IMR-90 (cell line): ENCODE results near the gene NFIA.

Source experiments
- CEBPB ChIP-seq: IDR thresholded peaks from 2 replicates; pipeline ENCODE4 v1.6.1; 2012; ENCODE audit warnings: low read depth, low read length, improper control_type of control experiment
- MXI1 ChIP-seq: IDR thresholded peaks from 2 replicates; pipeline ENCODE4 v1.6.1; 2012; ENCODE audit warnings: low read depth, mild to moderate bottlenecking, low read length, moderate library complexity, borderline replicate concordance
- POLR2A ChIP-seq: IDR thresholded peaks from 2 replicates; pipeline ENCODE4 v1.6.1; 2012; ENCODE audit warnings: mild to moderate bottlenecking, low read depth, low read length
- RCOR1 ChIP-seq: IDR thresholded peaks from 2 replicates; pipeline ENCODE4 v1.6.1; 2012; ENCODE audit warnings: mild to moderate bottlenecking, low read length, improper control_type of control experiment; ENCODE audit not compliant: insufficient replicate concordance
- RFX5 ChIP-seq: IDR thresholded peaks from 2 replicates; pipeline ENCODE4 v1.8.0; 2012; ENCODE audit warnings: low read depth, mild to moderate bottlenecking, low read length, moderate library complexity
- SMC3 ChIP-seq: fragments of 150-350 bp; IDR thresholded peaks from 2 replicates; pipeline ENCODE4 v1.6.1; 2016; ENCODE audit warnings: low read depth, mild to moderate bottlenecking, antibody characterized with exemption, low read length, moderate library complexity
- TF ChIP-seq, protein P1 (sequence below): conservative IDR thresholded peaks from 2 replicates; pipeline ENCODE4 v1.5.1; 2012; ENCODE audit warnings: mild to moderate bottlenecking, low read depth, low read length, improper control_type of control experiment
- TF ChIP-seq, protein P2 (sequence below): fragments of 150-350 bp; IDR thresholded peaks from 2 replicates; pipeline ENCODE4 v1.6.1; 2017; ENCODE audit warnings: mild to moderate bottlenecking, antibody characterized with exemption, low read length, low read depth

DNA sequence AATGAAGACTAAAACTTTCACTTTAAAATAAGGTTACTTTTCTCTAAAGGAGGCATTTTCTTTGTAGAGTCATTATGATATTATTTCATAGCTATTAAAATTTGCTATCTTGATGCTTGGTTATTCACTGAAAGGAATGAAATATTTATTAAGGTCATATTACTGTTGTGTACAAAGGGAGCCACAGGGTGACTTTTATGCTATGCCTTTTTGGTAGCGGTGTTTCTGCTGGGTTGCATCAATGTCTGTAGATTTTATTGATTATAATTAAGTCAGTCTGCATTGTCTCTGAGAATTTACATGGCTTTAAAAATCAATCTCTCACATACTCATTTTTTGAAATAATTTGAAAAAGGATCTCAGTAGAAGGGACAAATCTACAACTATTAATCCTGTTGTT is 84.9 kb downstream of the NFIA start:
- TF ChIP-seq SMC3: no peak
- TF ChIP-seq, protein P1, sequence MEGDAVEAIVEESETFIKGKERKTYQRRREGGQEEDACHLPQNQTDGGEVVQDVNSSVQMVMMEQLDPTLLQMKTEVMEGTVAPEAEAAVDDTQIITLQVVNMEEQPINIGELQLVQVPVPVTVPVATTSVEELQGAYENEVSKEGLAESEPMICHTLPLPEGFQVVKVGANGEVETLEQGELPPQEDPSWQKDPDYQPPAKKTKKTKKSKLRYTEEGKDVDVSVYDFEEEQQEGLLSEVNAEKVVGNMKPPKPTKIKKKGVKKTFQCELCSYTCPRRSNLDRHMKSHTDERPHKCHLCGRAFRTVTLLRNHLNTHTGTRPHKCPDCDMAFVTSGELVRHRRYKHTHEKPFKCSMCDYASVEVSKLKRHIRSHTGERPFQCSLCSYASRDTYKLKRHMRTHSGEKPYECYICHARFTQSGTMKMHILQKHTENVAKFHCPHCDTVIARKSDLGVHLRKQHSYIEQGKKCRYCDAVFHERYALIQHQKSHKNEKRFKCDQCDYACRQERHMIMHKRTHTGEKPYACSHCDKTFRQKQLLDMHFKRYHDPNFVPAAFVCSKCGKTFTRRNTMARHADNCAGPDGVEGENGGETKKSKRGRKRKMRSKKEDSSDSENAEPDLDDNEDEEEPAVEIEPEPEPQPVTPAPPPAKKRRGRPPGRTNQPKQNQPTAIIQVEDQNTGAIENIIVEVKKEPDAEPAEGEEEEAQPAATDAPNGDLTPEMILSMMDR: no peak
- no peak for TF ChIP-seq POLR2A
- TF ChIP-seq RFX5: no peak
- TF ChIP-seq, protein P2, sequence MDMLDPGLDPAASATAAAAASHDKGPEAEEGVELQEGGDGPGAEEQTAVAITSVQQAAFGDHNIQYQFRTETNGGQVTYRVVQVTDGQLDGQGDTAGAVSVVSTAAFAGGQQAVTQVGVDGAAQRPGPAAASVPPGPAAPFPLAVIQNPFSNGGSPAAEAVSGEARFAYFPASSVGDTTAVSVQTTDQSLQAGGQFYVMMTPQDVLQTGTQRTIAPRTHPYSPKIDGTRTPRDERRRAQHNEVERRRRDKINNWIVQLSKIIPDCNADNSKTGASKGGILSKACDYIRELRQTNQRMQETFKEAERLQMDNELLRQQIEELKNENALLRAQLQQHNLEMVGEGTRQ: no peak
- TF ChIP-seq CEBPB: no peak
- no peak for TF ChIP-seq RCOR1
- no peak for TF ChIP-seq MXI1
